Stimulated activated CD4-positive, alpha-beta T cell treated with anti-CD3 and anti-CD28 coated beads, Interleukin-2, amount 100 ng/mL, for 24 hours (primary cell): ENCODE data around the gene HIBADH.

Experiments used
- DNase-seq, 2 donors: peaks; one replicate each; pipeline ENCODE4 v3.0.0-alpha.2; 2020

The HIBADH gene

GRCh38 chr7:27478556-27478955, 184.1 kb downstream of the HIBADH start:
- DNase-seq: no peak

- no peak for DNase-seq
Observed at GRCh38 chr7:27478084-27478483, 184.6 kb downstream of the HIBADH start.

- no peak for DNase-seq
Observed at GRCh38 chr7:27476493-27476892, 186.2 kb downstream of the HIBADH start.
